ENCODE results near the gene RRP8.

The RRP8 gene

DNA sequence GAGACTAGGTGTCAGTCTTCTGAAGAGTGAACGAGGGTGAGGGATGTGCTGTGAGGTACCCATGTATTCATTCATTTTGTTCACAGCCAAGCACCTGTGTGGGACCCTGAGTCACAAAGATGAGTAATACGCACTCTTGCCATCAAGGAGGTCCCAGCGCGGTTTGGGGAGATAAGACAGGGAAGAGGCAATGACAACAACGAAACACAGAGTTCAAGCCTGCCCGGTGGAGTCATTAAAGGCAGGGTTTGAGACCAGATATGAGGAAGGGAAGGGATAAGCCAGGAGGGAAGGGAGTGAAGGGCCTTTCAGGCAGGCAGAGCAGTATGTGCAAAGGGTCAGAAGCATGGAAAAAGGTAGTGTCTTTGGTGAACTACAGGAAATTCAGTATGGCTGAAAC, 47.6 kb upstream of the RRP8 start:
- Histone ChIP-seq H3K9me3 (ENCODE audit: insufficient read depth, low read length) (no peaks in the 10 kb centered on the region), H3K36me3 (ENCODE audit: low read length) (no peaks in the 10 kb centered on the region), H3K9me2 (replicated peaks; ENCODE audit: insufficient read depth, low read length) (no peaks in the 10 kb centered on the region), H3K4me3 (ENCODE audit: insufficient read depth, low read length, poor library complexity, severe bottlenecking) (no peak overlapping the region), H3K79me2 (ENCODE audit: insufficient read depth, low read length) (no peaks in the 10 kb centered on the region), H3K27me3 (ENCODE audit: low read length) (no peaks in the 10 kb centered on the region), H4K20me1 (ENCODE audit: low read depth, low read length) (no peaks in the 10 kb centered on the region), H2AFZ (ENCODE audit: low read depth, low read length, severe bottlenecking) (no peak overlapping the region), H3K4me2 (ENCODE audit: low read depth, low read length, poor library complexity, severe bottlenecking) (no peak overlapping the region), H3K27ac (ENCODE audit: low read depth, low read length) (no peak overlapping the region), H3K9ac (ENCODE audit: low read length) (no peak overlapping the region), H3F3A (ENCODE audit: insufficient read depth) (no peaks in the 10 kb centered on the region)
- TF ChIP-seq, protein P1, sequence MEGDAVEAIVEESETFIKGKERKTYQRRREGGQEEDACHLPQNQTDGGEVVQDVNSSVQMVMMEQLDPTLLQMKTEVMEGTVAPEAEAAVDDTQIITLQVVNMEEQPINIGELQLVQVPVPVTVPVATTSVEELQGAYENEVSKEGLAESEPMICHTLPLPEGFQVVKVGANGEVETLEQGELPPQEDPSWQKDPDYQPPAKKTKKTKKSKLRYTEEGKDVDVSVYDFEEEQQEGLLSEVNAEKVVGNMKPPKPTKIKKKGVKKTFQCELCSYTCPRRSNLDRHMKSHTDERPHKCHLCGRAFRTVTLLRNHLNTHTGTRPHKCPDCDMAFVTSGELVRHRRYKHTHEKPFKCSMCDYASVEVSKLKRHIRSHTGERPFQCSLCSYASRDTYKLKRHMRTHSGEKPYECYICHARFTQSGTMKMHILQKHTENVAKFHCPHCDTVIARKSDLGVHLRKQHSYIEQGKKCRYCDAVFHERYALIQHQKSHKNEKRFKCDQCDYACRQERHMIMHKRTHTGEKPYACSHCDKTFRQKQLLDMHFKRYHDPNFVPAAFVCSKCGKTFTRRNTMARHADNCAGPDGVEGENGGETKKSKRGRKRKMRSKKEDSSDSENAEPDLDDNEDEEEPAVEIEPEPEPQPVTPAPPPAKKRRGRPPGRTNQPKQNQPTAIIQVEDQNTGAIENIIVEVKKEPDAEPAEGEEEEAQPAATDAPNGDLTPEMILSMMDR (IDR thresholded peaks at IDR 0.05; ENCODE audit: insufficient read depth, low read length, poor library complexity, severe bottlenecking), result no peak
- TF ChIP-seq EZH2phosphoT487 (conservative IDR thresholded peaks at IDR 0.05; ENCODE audit: low read length), result no peak

DNA sequence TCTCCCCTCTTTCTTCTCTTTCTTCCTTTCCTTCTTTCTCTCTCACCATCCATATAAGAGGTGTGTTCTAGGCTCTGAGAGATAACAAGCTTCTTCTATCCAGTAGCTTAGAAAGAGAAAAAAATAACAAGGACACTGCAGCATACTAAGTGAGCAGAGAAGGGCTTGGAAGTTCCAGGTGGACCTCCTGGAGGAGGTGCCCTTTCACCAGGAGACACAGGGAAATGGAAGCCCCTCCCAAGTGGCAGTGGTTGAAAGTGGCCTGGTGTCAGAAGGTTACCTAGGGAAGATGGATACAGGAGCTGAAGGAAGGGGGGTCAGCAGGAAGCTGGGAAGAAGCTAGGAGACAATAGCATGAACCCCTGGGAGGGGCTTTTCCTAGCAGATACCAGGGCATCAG, 46.7 kb upstream of the RRP8 start:
- H3K36me3 ChIP-seq (ENCODE audit: low read length), result no peaks in the 10 kb centered on the region
- H3K27me3 ChIP-seq (ENCODE audit: low read length), result no peaks in the 10 kb centered on the region
- no peaks in the 10 kb centered on the region for H3K9me2 ChIP-seq (replicated peaks; ENCODE audit: insufficient read depth, low read length)
- no peak for TF ChIP-seq EZH2phosphoT487 (conservative IDR thresholded peaks at IDR 0.05; ENCODE audit: low read length)
- TF ChIP-seq, protein P1 (IDR thresholded peaks at IDR 0.05; ENCODE audit: insufficient read depth, low read length, poor library complexity, severe bottlenecking), result no peak
- H3K4me3 ChIP-seq (ENCODE audit: insufficient read depth, low read length, poor library complexity, severe bottlenecking), result no peak overlapping the region
- H3K9me3 ChIP-seq (ENCODE audit: insufficient read depth, low read length), result no peaks in the 10 kb centered on the region
- no peak overlapping the region for H3K9ac ChIP-seq (ENCODE audit: low read length)
- H3F3A ChIP-seq (ENCODE audit: insufficient read depth), result no peaks in the 10 kb centered on the region
- H2AFZ ChIP-seq (ENCODE audit: low read depth, low read length, severe bottlenecking), result no peak overlapping the region
- H4K20me1 ChIP-seq (ENCODE audit: low read depth, low read length), result no peaks in the 10 kb centered on the region
- no peak overlapping the region for H3K4me2 ChIP-seq (ENCODE audit: low read depth, low read length, poor library complexity, severe bottlenecking)
- H3K27ac ChIP-seq (ENCODE audit: low read depth, low read length), result no peak overlapping the region
- H3K79me2 ChIP-seq (ENCODE audit: insufficient read depth, low read length), result no peaks in the 10 kb centered on the region

DNA sequence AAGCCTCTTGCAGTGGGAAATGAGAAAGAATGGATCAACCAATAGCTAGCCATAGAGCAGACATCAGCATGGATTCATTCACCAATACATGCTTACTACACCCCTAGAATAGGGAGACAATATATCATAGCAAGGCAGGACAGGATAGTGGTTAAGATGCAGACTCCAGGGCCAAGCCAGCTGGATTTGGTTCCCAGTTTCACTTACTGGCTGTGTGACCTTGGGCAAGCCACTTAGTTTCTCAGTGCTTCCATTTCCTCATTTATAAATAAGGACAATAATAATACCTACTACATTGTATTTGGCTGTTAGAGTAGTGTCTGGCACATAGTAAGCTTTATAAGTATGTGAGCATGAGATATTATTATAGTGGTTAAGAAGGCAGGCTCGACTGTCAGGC, 45.1 kb upstream of the RRP8 start:
- H3K79me2 ChIP-seq (ENCODE audit: insufficient read depth, low read length), result no peaks in the 10 kb centered on the region
- TF ChIP-seq, protein P1 (IDR thresholded peaks at IDR 0.05; ENCODE audit: insufficient read depth, low read length, poor library complexity, severe bottlenecking), result no peak
- TF ChIP-seq EZH2phosphoT487 (conservative IDR thresholded peaks at IDR 0.05; ENCODE audit: low read length), result no peak
- no peaks in the 10 kb centered on the region for H3K9me2 ChIP-seq (replicated peaks; ENCODE audit: insufficient read depth, low read length)
- H3K27me3 ChIP-seq (ENCODE audit: low read length), result no peaks in the 10 kb centered on the region
- no peaks in the 10 kb centered on the region for H3F3A ChIP-seq (ENCODE audit: insufficient read depth)
- H3K4me2 ChIP-seq (ENCODE audit: low read depth, low read length, poor library complexity, severe bottlenecking), result no peak overlapping the region
- H3K36me3 ChIP-seq (ENCODE audit: low read length), result no peaks in the 10 kb centered on the region
- no peak overlapping the region for H2AFZ ChIP-seq (ENCODE audit: low read depth, low read length, severe bottlenecking)
- no peak overlapping the region for H3K9ac ChIP-seq (ENCODE audit: low read length)
- no peak overlapping the region for H3K4me3 ChIP-seq (ENCODE audit: insufficient read depth, low read length, poor library complexity, severe bottlenecking)
- no peak overlapping the region for H3K27ac ChIP-seq (ENCODE audit: low read depth, low read length)
- H3K9me3 ChIP-seq (ENCODE audit: insufficient read depth, low read length), result no peaks in the 10 kb centered on the region
- no peaks in the 10 kb centered on the region for H4K20me1 ChIP-seq (ENCODE audit: low read depth, low read length)

All from SU-DHL-6 (cell line).